Measurements from ENCODE around the gene ZNF462. TPM values are rescaled to one million over a fixed set of nuclear protein-coding genes. Genes with fewer than 3 reads are reported as not detected.

Gene ZNF462
- total RNA-seq, 4 donors from 2014 or later = 24.5 to 38.6 (median 34.6) TPM

DNA sequence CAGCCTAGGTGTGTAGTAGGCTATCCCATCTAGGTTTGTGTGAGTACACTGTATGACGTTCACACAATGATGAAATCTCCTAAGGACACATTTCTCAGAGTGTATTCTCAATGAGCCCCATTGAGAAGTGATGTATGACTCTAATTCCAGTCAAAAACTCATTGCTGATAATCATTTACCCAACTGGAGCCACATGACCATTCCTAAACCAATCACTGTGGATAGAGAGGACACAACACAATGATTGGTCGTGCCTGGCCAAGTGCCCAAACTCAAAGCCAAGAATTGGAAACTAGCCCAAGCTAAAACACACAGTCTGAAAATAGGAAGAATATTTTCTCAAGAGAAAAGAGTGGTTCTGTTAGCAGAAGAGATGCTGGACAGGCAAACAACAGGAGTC is 191.2 kb downstream of the ZNF462 start:
- no peaks in the 10 kb centered on the region for H3K9me3 ChIP-seq
- TF ChIP-seq, protein P1, sequence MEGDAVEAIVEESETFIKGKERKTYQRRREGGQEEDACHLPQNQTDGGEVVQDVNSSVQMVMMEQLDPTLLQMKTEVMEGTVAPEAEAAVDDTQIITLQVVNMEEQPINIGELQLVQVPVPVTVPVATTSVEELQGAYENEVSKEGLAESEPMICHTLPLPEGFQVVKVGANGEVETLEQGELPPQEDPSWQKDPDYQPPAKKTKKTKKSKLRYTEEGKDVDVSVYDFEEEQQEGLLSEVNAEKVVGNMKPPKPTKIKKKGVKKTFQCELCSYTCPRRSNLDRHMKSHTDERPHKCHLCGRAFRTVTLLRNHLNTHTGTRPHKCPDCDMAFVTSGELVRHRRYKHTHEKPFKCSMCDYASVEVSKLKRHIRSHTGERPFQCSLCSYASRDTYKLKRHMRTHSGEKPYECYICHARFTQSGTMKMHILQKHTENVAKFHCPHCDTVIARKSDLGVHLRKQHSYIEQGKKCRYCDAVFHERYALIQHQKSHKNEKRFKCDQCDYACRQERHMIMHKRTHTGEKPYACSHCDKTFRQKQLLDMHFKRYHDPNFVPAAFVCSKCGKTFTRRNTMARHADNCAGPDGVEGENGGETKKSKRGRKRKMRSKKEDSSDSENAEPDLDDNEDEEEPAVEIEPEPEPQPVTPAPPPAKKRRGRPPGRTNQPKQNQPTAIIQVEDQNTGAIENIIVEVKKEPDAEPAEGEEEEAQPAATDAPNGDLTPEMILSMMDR (IDR thresholded peaks at IDR 0.05) = no peak
- TF ChIP-seq POLR2A (IDR thresholded peaks at IDR 0.05; ENCODE audit: low read depth) = no peak
- no peak for TF ChIP-seq EP300 (IDR thresholded peaks at IDR 0.05)
- no peak for TF ChIP-seq POLR2AphosphoS5 (IDR thresholded peaks at IDR 0.05)
- intact Hi-C loops (cut with DNase I) = no loop called here
- DNase-seq (ENCODE audit: extremely low spot score) = no peak
- H3K36me3 ChIP-seq = no peaks in the 10 kb centered on the region
- H3K4me3 ChIP-seq = no peak overlapping the region
- H3K27ac ChIP-seq (replicated peaks in 1 of 4) = no peak overlapping the region
- WGBS = 58% methylated on average over 2 of the region's 2 CpGs
- H3K4me1 ChIP-seq = peaks cover 0 to 5% (median 2%) of the 10 kb centered on the region in 4 donors
- no peaks in the 10 kb centered on the region for H3K27me3 ChIP-seq

DNA sequence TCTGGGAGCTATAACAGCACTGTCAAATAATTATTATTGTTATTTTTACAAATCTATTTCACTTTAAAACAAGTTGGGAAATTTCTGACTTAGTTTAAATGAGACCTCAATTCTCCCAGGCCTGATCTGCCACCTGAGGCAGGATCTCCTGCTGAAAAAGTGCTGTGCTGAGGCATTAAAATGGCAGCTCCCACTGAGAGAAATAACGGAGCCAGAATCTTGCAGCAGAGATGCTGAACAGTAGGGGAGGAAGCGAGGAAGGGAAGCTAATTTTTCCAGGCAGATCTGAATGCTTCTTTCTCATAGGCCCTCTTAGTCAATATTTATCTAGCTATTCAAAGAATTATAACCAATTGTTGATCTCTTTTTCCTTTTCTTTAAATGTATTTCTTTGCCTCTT is 196.3 kb downstream of the ZNF462 start:
- Histone ChIP-seq H3K4me3 (no peak overlapping the region), H3K27ac (replicated peaks in 1 of 4) (no peak overlapping the region), H3K36me3 (no peaks in the 10 kb centered on the region), H3K27me3 (no peaks in the 10 kb centered on the region), H3K4me1 (peaks cover 0 to 3% (median 0%) of the 10 kb centered on the region in 4 donors), H3K9me3 (peaks cover 0 to 6% (median 0%) of the 10 kb centered on the region in 4 donors)
- intact Hi-C loops (cut with DNase I) = no loop called here
- TF ChIP-seq, protein P1 (IDR thresholded peaks at IDR 0.05) = no peak
- TF ChIP-seq EP300 (IDR thresholded peaks at IDR 0.05) (no peak), POLR2A (IDR thresholded peaks at IDR 0.05; ENCODE audit: low read depth) (no peak), POLR2AphosphoS5 (IDR thresholded peaks at IDR 0.05) (no peak)
- no peak for DNase-seq (ENCODE audit: extremely low spot score)
- 81% methylated on average over 2 of the region's 2 CpGs for WGBS

DNA sequence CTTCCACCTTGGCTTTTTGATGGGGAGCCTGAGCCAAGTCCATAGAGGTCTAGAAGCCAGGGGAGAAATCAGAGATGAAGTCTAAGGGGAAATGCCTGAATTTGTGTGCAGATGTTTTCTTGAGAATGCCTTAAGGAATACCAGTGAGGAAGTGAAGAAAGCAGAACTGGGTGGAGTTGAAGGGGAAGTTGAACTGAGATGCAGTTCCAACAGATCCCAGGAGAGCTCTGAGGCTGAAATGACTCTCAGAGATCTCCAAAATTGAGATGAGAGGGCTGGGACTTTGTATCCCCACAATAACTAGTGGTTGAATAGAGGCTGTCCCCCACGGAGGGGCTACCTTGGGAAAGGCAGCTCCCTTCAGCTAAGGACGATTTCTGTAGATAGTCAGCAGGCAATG is 197.1 kb downstream of the ZNF462 start:
- Histone ChIP-seq H3K36me3 (no peaks in the 10 kb centered on the region), H3K9me3 (peaks cover 0 to 6% (median 0%) of the 10 kb centered on the region in 4 donors), H3K27ac (replicated peaks in 1 of 4) (no peak overlapping the region), H3K4me1 (no peaks in the 10 kb centered on the region), H3K27me3 (no peaks in the 10 kb centered on the region), H3K4me3 (no peak overlapping the region)
- intact Hi-C loops (cut with DNase I) = no loop called here
- WGBS = 47% methylated on average over 2 of the region's 2 CpGs
- TF ChIP-seq, protein P1 (IDR thresholded peaks at IDR 0.05) = no peak
- TF ChIP-seq EP300 (IDR thresholded peaks at IDR 0.05) (no peak), POLR2A (IDR thresholded peaks at IDR 0.05; ENCODE audit: low read depth) (no peak), POLR2AphosphoS5 (IDR thresholded peaks at IDR 0.05) (no peak)
- no peak for DNase-seq (ENCODE audit: extremely low spot score)

Small RNA genes lying within 50 kb of the gene (small RNA-seq; reads per million reads assigned to genes)
- gene RNA5SP292 = 0 reads per million in 3 donors

Data from esophagus muscularis mucosa (tissue), 4 donors.